ENCODE data around the gene TULP4.
"Not testable (repeated sequence)": the region's sequence is repeated elsewhere in the genome, so short reads cannot be mapped to it uniquely, and the experiment has no call there.

- TF ChIP-seq POLR2A, CTCF (IDR thresholded peaks at IDR 0.05): not testable (repeated sequence)
Measured at GRCh38 chr6:158302195-158302796, 10.0 kb upstream of the TULP4 start.

All from uterus (tissue), 2 donors.